SKM-1 (cell line): ENCODE data around the gene AHRR.
"Not testable (repeated sequence)": the region's sequence is repeated elsewhere in the genome, so short reads cannot be mapped to it uniquely, and the experiment has no call there.

Experiments
- DNase-seq: peaks from one replicate; lab custom pipeline; 2025; ENCODE audit not compliant: unreplicated experiment; lab: John Stamatoyannopoulos, UW

The AHRR gene

DNA sequence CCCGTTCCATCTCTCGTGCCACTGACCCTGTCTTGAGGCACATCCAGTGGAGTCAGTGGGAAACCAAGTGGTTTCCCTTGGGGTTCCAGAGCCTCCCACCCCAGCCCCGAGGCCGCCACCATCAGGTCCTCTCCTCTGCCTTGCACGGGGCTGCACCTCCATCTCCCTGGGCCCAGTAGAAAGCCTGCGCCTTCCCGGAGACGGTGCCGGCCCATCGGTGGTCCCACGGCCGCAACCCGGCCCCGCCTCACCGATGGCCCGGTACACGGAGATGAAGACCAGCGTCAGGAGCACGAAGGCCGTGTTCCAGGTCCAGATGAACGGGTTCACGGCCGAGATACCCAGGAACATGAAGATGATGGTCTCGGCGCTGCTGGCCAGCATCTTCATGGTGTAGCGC, 161.5 kb downstream of the AHRR start:
- DNase-seq: no peak

DNA sequence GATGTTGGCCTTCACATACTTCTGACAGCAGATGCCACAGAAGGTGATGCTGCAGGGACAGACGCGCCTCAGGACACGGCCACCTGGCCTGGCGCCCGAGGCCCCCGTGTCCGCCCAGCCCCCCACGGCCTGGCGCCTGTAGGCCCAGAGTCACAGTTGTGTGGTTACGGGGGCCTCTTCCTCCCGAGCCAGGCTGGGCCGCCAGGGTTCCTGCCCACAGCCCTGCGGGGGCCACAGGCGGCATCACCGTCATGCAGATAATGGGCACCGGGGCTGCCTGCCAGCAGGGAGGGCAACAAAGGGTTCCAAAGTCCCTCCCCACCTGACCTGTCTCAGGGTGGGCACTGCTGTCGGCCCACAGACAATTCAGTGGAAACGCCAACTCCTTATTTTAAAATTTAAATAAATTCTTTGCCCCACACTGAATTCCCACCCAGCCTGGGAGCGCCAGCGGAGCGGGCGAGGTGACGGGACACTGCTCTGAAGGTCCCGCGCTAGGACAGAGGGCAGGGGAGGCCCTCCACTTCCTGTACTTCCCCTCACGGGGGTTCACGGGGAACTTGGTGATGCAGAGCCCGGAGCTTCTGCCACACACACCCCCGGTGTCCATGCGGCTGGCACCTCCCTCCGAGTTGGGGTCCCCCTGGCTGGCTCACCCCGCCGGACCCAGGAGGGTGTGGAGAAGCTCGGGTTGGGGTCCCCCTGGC, 162.1 kb downstream of the AHRR start:
- DNase-seq: no peak

DNA sequence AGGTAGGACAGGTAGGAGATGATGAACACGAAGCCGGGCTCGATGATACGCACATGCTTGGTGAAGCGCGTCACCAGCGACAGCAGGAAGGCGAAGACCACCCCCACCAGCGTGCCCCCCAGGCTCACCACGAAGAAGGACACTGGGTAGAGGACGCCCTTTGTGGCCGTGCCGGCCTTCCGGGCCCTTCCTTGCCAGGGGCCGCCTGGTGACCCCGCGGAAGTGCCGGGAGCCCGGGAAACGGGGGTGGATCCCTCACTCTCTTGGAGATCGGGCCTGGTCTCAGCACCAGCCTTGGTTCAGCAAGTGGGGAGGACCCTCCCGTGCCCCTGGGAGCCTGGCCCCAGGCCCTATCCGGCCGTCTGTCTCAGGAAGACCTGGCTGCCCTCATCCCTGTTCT, 163.0 kb downstream of the AHRR start:
- DNase-seq: no peak

DNA sequence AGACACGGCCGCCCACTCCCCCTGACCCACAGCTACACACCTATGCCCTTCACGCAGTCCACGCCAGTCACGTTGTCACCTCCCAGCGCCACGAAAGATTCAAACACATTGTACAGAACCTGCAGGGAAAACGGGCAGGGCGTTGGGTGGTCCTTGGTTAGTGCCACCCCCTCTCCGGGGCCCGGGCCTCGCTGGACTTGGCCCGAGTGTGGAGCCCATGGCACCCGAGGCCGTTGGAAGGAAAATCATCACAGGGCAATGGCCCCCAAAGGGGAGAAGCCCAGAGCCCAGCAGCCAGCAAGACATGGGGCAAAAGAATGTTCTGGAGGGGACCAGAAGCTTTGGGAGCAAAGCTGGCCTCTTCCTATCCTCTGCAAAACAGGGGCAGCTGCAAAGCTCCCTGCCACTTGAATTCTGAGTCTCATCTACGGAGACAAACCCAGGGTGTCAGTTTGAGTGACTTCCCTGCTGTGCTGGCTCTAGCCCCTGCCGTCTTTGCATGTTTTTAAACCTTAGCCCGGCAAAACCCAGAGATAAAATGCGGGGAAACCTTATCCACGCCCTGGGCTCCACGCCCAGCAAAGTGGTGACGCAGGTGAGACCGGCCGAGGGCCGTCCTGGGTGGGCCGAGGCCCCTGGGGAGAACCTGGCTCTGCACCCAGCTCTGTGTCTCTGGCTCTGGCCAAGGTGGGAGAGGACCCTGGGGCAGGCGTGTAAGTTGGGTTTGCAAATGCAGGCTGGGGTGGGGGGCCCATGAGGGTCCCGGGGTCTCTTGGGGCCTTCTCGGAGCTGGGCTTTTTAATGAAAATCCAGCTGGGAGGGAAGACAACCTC, 163.8 kb downstream of the AHRR start:
- no peak for DNase-seq

DNA sequence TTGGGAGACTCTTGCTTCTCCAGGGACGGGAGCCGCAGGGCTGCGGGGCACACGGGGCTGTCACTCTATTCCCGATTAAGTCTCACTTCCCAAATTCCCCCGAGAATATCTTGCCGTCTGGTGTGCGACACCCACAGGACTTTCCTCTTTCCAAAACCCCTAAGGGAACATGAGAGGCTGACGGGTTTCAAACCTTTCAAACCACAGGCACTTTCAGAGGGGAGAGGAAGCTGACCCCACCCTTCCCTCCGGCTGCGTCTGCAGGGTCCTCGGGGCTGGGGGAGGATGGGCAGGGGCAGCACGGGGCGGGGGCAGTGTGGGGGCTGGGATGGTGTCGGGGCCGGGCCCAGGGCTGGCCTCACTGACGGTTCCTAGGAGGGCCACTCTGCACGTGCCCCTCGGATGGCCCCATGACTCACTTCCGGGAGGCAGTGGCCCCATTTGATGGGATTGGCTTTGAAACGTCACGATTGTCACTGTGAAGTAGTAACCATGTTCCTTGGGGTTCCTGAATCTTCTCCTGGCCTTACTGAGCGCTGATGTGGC, 164.5 kb downstream of the AHRR start:
- DNase-seq: no peak

DNA sequence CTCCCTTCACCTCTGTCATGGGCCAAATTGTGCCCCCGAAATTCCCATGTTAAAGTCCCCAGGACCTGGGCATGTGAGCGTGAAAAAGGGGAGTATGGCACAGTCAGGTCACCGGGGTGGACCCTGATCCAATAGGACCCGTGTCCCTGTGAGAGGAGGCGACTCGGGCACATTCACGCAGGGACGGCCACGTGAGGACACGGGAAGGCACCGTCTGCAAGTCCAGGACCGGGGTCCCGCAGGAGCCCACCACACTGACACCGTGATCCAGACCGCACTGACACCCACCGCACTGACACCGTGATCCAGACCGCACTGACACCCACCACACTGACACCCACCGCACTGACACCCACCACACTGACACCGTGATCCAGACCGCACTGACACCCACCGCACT, 165.1 kb downstream of the AHRR start:
- DNase-seq: not testable (repeated sequence)
